ENCODE data around the gene RNF223. TPM values are rescaled to one million over a fixed set of nuclear protein-coding genes. Genes with fewer than 3 reads are reported as not detected.

Gene RNF223
- total and polyA plus RNA-seq, 2 of the 8 experiments (the other 6 are each of a cell fraction or from before 2014, with no cell fraction given): not detected

DNA sequence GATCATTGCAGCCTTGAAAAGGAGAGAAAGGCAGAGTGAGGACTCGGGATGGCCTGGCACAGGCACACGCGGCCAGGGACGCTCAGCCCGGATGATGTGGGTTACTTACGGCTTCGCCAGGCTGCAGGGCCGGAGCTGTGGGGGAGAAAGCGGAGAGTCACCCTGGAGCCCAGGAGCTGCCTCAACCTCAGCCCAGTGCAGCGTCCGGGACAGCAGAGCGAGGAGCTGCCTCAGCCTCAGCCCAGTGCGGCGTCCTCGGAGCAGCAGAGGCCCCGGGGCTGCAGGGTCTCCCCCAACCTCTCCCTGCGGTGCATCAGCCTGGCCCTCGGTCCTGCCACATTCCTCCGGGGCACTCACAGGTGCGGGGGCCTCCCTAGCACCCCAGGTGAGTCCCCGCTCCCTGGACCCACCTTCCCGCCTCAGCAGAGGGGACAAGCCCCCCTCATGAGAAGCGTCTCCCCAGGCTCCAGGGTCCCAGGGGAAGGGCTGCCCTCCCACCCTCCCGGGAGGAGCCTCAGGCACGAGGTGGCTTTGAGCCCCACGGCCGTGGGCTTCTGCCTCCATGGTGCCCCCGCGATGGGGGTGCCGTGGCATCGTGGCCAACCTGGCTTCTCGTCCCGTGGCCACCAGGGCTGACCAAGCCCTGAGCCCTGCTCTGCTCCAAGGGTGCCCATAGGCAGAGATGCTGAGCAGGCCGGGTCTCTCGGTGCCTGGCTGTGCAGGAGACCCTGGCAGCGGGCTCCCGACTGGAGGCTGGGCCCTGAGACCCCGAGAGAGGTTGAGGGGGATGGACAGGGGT, 10.5 kb upstream of the RNF223 start (continued):
- TF ChIP-seq, protein P1, sequence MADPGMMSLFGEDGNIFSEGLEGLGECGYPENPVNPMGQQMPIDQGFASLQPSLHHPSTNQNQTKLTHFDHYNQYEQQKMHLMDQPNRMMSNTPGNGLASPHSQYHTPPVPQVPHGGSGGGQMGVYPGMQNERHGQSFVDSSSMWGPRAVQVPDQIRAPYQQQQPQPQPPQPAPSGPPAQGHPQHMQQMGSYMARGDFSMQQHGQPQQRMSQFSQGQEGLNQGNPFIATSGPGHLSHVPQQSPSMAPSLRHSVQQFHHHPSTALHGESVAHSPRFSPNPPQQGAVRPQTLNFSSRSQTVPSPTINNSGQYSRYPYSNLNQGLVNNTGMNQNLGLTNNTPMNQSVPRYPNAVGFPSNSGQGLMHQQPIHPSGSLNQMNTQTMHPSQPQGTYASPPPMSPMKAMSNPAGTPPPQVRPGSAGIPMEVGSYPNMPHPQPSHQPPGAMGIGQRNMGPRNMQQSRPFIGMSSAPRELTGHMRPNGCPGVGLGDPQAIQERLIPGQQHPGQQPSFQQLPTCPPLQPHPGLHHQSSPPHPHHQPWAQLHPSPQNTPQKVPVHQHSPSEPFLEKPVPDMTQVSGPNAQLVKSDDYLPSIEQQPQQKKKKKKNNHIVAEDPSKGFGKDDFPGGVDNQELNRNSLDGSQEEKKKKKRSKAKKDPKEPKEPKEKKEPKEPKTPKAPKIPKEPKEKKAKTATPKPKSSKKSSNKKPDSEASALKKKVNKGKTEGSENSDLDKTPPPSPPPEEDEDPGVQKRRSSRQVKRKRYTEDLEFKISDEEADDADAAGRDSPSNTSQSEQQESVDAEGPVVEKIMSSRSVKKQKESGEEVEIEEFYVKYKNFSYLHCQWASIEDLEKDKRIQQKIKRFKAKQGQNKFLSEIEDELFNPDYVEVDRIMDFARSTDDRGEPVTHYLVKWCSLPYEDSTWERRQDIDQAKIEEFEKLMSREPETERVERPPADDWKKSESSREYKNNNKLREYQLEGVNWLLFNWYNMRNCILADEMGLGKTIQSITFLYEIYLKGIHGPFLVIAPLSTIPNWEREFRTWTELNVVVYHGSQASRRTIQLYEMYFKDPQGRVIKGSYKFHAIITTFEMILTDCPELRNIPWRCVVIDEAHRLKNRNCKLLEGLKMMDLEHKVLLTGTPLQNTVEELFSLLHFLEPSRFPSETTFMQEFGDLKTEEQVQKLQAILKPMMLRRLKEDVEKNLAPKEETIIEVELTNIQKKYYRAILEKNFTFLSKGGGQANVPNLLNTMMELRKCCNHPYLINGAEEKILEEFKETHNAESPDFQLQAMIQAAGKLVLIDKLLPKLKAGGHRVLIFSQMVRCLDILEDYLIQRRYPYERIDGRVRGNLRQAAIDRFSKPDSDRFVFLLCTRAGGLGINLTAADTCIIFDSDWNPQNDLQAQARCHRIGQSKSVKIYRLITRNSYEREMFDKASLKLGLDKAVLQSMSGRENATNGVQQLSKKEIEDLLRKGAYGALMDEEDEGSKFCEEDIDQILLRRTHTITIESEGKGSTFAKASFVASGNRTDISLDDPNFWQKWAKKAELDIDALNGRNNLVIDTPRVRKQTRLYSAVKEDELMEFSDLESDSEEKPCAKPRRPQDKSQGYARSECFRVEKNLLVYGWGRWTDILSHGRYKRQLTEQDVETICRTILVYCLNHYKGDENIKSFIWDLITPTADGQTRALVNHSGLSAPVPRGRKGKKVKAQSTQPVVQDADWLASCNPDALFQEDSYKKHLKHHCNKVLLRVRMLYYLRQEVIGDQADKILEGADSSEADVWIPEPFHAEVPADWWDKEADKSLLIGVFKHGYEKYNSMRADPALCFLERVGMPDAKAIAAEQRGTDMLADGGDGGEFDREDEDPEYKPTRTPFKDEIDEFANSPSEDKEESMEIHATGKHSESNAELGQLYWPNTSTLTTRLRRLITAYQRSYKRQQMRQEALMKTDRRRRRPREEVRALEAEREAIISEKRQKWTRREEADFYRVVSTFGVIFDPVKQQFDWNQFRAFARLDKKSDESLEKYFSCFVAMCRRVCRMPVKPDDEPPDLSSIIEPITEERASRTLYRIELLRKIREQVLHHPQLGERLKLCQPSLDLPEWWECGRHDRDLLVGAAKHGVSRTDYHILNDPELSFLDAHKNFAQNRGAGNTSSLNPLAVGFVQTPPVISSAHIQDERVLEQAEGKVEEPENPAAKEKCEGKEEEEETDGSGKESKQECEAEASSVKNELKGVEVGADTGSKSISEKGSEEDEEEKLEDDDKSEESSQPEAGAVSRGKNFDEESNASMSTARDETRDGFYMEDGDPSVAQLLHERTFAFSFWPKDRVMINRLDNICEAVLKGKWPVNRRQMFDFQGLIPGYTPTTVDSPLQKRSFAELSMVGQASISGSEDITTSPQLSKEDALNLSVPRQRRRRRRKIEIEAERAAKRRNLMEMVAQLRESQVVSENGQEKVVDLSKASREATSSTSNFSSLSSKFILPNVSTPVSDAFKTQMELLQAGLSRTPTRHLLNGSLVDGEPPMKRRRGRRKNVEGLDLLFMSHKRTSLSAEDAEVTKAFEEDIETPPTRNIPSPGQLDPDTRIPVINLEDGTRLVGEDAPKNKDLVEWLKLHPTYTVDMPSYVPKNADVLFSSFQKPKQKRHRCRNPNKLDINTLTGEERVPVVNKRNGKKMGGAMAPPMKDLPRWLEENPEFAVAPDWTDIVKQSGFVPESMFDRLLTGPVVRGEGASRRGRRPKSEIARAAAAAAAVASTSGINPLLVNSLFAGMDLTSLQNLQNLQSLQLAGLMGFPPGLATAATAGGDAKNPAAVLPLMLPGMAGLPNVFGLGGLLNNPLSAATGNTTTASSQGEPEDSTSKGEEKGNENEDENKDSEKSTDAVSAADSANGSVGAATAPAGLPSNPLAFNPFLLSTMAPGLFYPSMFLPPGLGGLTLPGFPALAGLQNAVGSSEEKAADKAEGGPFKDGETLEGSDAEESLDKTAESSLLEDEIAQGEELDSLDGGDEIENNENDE (IDR thresholded peaks at IDR 0.05; ENCODE audit: insufficient replicate concordance, low read length): no peak
- no peak for TF ChIP-seq HDAC6 (IDR thresholded peaks at IDR 0.05; ENCODE audit: low read depth, low read length)

All from H1 (cell line).